Trophoblast cell (in vitro differentiated cells and primary cell): Measurements from ENCODE around the gene SPATS2.

ENCODE experiments used
- DNase-seq, 2 donors: peaks; one replicate each; pipeline ENCODE4 v3.0.0-alpha.2; 2016
- H2AFZ ChIP-seq: 2 replicates; pipeline ENCODE4 v1.6.1; 2013; ENCODE audit warnings: low read length, moderate library complexity, mild to moderate bottlenecking; ENCODE audit not compliant: insufficient read depth, poor library complexity
- H2AK5ac ChIP-seq: 2 replicates; pipeline ENCODE4 v1.6.1; 2013; ENCODE audit warnings: mild to moderate bottlenecking, low read length
- H2BK120ac ChIP-seq: 2 replicates; pipeline ENCODE4 v1.6.1; 2013; ENCODE audit warnings: low read length, mild to moderate bottlenecking, moderate library complexity; ENCODE audit not compliant: insufficient read depth, poor library complexity
- H2BK12ac ChIP-seq: 2 replicates; pipeline ENCODE4 v1.6.1; 2013; ENCODE audit warnings: mild to moderate bottlenecking, low read length, moderate library complexity
- H2BK5ac ChIP-seq: 2 replicates; pipeline ENCODE4 v1.6.1; 2013; ENCODE audit warnings: low read length, low read depth, moderate library complexity, mild to moderate bottlenecking; ENCODE audit not compliant: poor library complexity
- H3K14ac ChIP-seq: 2 replicates; pipeline ENCODE4 v1.6.1; 2013; ENCODE audit warnings: mild to moderate bottlenecking, low read length
- H3K18ac ChIP-seq: 2 replicates; pipeline ENCODE4 v1.6.1; 2013; ENCODE audit warnings: mild to moderate bottlenecking, low read length
- H3K23ac ChIP-seq: 2 replicates; pipeline ENCODE4 v1.6.1; 2013; ENCODE audit warnings: low read length
- H3K27ac ChIP-seq: 2 replicates; pipeline ENCODE4 v1.5.1; 2013; ENCODE audit warnings: low read depth, mild to moderate bottlenecking, inconsistent platforms, low read length, moderate library complexity
- H3K27me3 ChIP-seq: 2 replicates; pipeline ENCODE4 v1.6.1; 2013; ENCODE audit warnings: inconsistent platforms, mild to moderate bottlenecking, low read length, moderate library complexity; ENCODE audit not compliant: insufficient read depth
- H3K36me3 ChIP-seq, 2 experiments: 1 replicate in 1 of 2; 2 replicates in 1 of 2; pipeline ENCODE4 v1.6.1; 2013; ENCODE audit warnings: low read length in 2 of 2, mild to moderate bottlenecking in 2 of 2, moderate library complexity in 1 of 2; ENCODE audit not compliant: insufficient read depth in 2 of 2, control insufficient read depth in 1 of 2
- H3K4ac ChIP-seq: 2 replicates; pipeline ENCODE4 v1.6.1; 2013; ENCODE audit warnings: low read depth, mild to moderate bottlenecking, low read length, moderate library complexity
- H3K4me1 ChIP-seq, 2 experiments: 1 replicate in 1 of 2; 2 replicates in 1 of 2; pipeline ENCODE4 v1.6.1; 2013; ENCODE audit warnings: low read length in 2 of 2, mild to moderate bottlenecking in 2 of 2, moderate library complexity in 1 of 2; ENCODE audit not compliant: insufficient read depth in 2 of 2, control insufficient read depth in 1 of 2
- H3K4me2 ChIP-seq: 2 replicates; pipeline ENCODE4 v1.6.1; 2013; ENCODE audit warnings: inconsistent platforms, mild to moderate bottlenecking, low read length, moderate library complexity
- H3K4me3 ChIP-seq: 2 replicates; pipeline ENCODE4 v1.5.1; 2013; ENCODE audit warnings: mild to moderate bottlenecking, low read depth, low read length, inconsistent platforms
- H3K79me1 ChIP-seq: one replicate; pipeline ENCODE4 v1.6.1; 2013; ENCODE audit warnings: low read length
- H3K79me2 ChIP-seq: 2 replicates; pipeline ENCODE4 v1.6.1; 2013; ENCODE audit warnings: low read length, mild to moderate bottlenecking; ENCODE audit not compliant: control insufficient read depth, insufficient read depth, poor library complexity
- H3K9ac ChIP-seq: 2 replicates; pipeline ENCODE4 v1.6.1; 2013; ENCODE audit warnings: mild to moderate bottlenecking, low read length
- H3K9me3 ChIP-seq: 2 replicates; pipeline ENCODE4 v1.6.1; 2013; ENCODE audit warnings: low read depth, mild to moderate bottlenecking, control low read depth, inconsistent platforms, low read length; ENCODE audit not compliant: insufficient read depth
- H4K12ac ChIP-seq: 2 replicates; pipeline ENCODE4 v1.6.1; 2013; ENCODE audit warnings: low read depth, mild to moderate bottlenecking, low read length, moderate library complexity
- H4K8ac ChIP-seq: 2 replicates; pipeline ENCODE4 v1.6.1; 2013; ENCODE audit warnings: low read depth, mild to moderate bottlenecking, low read length, moderate library complexity
- H4K91ac ChIP-seq: one replicate; pipeline ENCODE4 v1.6.1; 2013; ENCODE audit warnings: low read depth, mild to moderate bottlenecking, low read length, moderate library complexity
- WGBS: extraction: QIAGEN DNeasy Blood & Tissue Kit; methylation state at CpG from one replicate; pipeline ENCODE4 v1.1.7; 2013; ENCODE audit warnings: missing lambda C conversion rate; ENCODE audit not compliant: insufficient read length, insufficient coverage; ENCODE audit errors: extremely low coverage; 5-methylcytosine and 5-hydroxymethylcytosine counted together

SPATS2 gene

DNA sequence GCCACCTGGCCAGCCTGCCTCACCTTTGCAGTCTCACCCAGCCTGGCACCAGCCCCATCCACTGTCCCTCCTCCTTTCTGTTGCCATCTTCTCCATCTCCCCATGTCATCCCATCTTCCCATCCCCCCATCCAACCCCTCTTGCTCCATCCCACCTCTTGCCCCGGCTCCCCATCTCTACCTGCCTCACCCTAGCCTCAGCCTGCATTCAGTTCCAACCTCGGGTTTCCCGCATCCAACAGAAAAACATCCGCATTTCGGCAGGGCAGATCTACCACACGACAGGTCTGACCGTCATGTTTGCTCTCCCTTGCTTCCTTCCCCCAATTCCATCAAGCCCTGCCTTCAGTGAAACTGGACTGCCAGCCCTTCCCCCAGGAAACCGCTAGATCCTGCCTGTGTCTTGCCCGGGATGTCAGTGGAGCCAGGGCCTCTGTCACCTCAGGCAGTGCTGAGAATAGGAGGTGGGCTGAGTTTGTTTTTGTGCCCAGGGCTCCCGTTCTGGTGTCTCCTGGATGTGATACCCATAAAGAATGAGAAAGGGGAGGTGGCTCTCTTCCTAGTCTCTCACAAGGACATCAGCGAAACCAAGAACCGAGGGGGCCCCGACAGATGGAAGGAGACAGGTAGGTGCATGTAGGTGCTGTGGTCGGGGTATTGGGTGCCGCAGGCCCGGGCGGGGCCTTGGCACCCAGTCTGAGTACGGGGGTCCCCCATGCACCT is 174.0 kb downstream of the SPATS2 start:
- no peak overlapping the region for H3K4me2 ChIP-seq
- no peaks in the 10 kb centered on the region for H3K79me1 ChIP-seq
- H2BK5ac ChIP-seq = no peak overlapping the region
- H3K4me1 ChIP-seq = peaks cover 3 to 9% of the 10 kb centered on the region in 2 experiments
- H2AK5ac ChIP-seq = no peak overlapping the region
- no CpG with 5 or more reads among the region's 18 CpGs for WGBS
- no peak overlapping the region for H4K12ac ChIP-seq
- H3K9me3 ChIP-seq = peaks cover 5% of the 10 kb centered on the region
- no peak overlapping the region for H3K4me3 ChIP-seq
- no peak overlapping the region for H3K4ac ChIP-seq
- H3K18ac ChIP-seq = no peak overlapping the region
- H4K8ac ChIP-seq = no peak overlapping the region
- H4K91ac ChIP-seq = no peak overlapping the region
- H3K27me3 ChIP-seq = peaks cover 72% of the 10 kb centered on the region
- H2BK120ac ChIP-seq = no peak overlapping the region
- H3K27ac ChIP-seq = no peak overlapping the region
- H3K14ac ChIP-seq = no peak overlapping the region
- H3K23ac ChIP-seq = no peak overlapping the region
- H3K9ac ChIP-seq = no peak overlapping the region
- H2BK12ac ChIP-seq = no peak overlapping the region
- H3K36me3 ChIP-seq = no peaks in the 10 kb centered on the region
- no peaks in the 10 kb centered on the region for H3K79me2 ChIP-seq
- DNase-seq = no peak
- H2AFZ ChIP-seq = no peak overlapping the region

DNA sequence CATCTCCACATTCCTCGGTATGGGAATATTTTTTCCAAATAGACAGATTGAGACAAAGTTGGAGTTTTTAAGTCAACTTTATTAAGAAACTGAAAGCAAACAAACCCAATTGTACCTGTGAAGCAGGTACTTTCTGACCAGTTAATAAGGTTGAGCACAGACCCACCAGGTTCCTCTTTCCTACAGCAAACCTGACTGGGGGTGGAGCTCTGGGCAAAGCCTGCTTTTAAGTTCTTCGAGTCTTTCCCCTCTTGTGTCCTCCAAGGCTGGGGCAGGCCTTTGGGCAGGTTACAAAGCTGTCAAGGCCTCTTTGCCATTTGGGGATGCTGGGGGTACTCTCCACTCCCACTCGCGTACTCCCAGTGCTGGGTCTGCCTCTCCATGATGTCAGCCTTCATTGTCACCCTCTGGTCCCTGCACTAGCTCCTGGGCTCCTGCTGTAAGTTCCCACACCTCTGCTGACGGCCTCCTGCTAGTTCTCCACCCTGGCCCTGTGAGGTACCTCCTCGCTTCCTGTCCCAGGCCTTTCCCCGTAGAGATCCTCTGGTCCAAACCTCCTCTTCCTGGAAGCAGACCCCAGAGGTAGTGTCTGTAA is 174.7 kb downstream of the SPATS2 start:
- Histone ChIP-seq H3K4me2 (no peak overlapping the region), H3K27ac (no peak overlapping the region), H3K27me3 (peaks cover 69% of the 10 kb centered on the region), H3K9ac (no peak overlapping the region), H3K36me3 (no peaks in the 10 kb centered on the region), H3K4me3 (no peak overlapping the region), H2AFZ (no peak overlapping the region), H3K18ac (no peak overlapping the region), H3K79me2 (no peaks in the 10 kb centered on the region), H3K4ac (no peak overlapping the region), H2AK5ac (no peak overlapping the region), H3K79me1 (no peaks in the 10 kb centered on the region), H3K4me1 (peaks cover 3 to 9% of the 10 kb centered on the region in 2 experiments), H2BK120ac (no peak overlapping the region), H2BK12ac (no peak overlapping the region), H3K9me3 (peaks cover 5% of the 10 kb centered on the region), H4K8ac (no peak overlapping the region), H3K23ac (no peak overlapping the region), H4K12ac (no peak overlapping the region), H2BK5ac (no peak overlapping the region), H3K14ac (no peak overlapping the region), H4K91ac (no peak overlapping the region)
- no CpG with 5 or more reads among the region's 7 CpGs for WGBS
- no peak for DNase-seq

DNA sequence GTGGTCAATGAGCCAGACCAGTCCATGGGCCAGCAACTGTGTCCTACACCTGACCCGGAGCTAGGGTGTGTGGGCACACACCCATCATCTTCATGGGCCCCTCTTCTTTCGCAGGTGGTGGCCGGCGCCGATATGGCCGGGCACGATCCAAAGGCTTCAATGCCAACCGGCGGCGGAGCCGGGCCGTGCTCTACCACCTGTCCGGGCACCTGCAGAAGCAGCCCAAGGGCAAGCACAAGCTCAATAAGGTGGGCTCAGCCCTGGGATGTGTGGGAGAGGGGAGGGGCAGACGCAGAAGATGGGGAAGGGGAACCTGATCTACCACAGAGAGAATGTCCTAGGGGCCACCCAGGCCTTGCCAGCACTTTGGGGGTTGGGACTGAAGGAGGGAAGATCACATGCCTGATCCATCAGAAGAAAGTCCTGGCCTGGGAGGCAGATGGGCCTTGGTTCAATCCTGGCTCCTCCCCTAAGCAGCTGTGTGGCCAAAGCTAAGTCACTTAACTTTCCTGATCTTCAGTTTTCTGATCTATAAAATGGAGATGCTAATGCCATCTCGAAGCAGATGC is 175.4 kb downstream of the SPATS2 start:
- Histone ChIP-seq H3K79me2 (no peaks in the 10 kb centered on the region), H2AFZ (no peak overlapping the region), H3K4ac (no peak overlapping the region), H3K23ac (no peak overlapping the region), H4K8ac (no peak overlapping the region), H3K79me1 (no peaks in the 10 kb centered on the region), H4K12ac (no peak overlapping the region), H3K9me3 (peaks cover 5% of the 10 kb centered on the region), H4K91ac (no peak overlapping the region), H3K4me2 (no peak overlapping the region), H3K27ac (no peak overlapping the region), H3K4me1 (peaks cover 3 to 7% of the 10 kb centered on the region in 2 experiments), H3K27me3 (peaks cover 63% of the 10 kb centered on the region), H2BK5ac (no peak overlapping the region), H3K18ac (no peak overlapping the region), H2BK12ac (no peak overlapping the region), H3K14ac (no peak overlapping the region), H2BK120ac (no peak overlapping the region), H3K4me3 (no peak overlapping the region), H3K9ac (no peak overlapping the region), H2AK5ac (no peak overlapping the region), H3K36me3 (no peaks in the 10 kb centered on the region)
- WGBS = no CpG with 5 or more reads among the region's 15 CpGs
- no peak for DNase-seq

DNA sequence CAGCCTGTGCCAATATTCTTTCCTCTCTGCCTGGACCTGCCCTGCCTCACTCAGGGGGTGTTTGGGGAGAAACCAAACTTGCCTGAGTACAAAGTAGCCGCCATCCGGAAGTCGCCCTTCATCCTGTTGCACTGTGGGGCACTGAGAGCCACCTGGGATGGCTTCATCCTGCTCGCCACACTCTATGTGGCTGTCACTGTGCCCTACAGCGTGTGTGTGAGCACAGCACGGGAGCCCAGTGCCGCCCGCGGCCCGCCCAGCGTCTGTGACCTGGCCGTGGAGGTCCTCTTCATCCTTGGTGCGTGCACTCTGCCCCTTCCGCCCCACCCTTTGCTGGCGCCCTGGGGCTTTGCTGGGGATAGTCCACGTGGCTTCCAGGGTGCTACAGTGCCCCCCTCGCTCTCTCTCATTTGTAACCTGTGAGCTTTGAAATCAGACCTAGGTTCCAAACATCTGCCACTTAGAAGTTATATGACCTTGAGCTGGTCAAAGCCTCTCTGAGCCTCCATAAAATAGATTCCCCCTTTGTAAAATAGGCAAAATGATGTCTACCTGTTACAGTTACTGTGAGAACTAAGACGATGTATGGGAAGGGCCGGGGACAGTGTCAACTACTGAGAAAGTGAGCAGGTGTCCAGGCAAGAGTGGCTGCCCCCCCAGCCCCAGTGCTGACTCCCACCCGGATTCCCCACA is 176.1 kb downstream of the SPATS2 start:
- DNase-seq = no peak
- Histone ChIP-seq H3K27ac (no peak overlapping the region), H3K36me3 (no peaks in the 10 kb centered on the region), H3K4ac (no peak overlapping the region), H4K8ac (no peak overlapping the region), H3K79me1 (no peaks in the 10 kb centered on the region), H3K4me2 (no peak overlapping the region), H3K23ac (no peak overlapping the region), H4K91ac (no peak overlapping the region), H3K18ac (no peak overlapping the region), H2AFZ (no peak overlapping the region), H3K4me3 (no peak overlapping the region), H3K4me1 (peaks cover 0 to under 1% of the 10 kb centered on the region in 2 experiments), H3K79me2 (no peaks in the 10 kb centered on the region), H3K9ac (no peak overlapping the region), H3K27me3 (peaks cover 59% of the 10 kb centered on the region), H2AK5ac (no peak overlapping the region), H2BK12ac (no peak overlapping the region), H4K12ac (no peak overlapping the region), H3K14ac (no peak overlapping the region), H2BK120ac (no peak overlapping the region), H2BK5ac (no peak overlapping the region), H3K9me3 (peaks cover 5% of the 10 kb centered on the region)
- no CpG with 5 or more reads among the region's 20 CpGs for WGBS
